Uterus (tissue), 2 donors: ENCODE results near the gene RAB11FIP4.

Experiments used
- POLR2A ChIP-seq, 2 donors: fragments of 450-650 bp; IDR thresholded peaks; one replicate each; pipeline ENCODE4 v1.6.1; 2016; ENCODE audit warnings: antibody characterized with exemption in 2 of 2, mild to moderate bottlenecking in 1 of 2, moderate library complexity in 1 of 2
- TF ChIP-seq, protein P1 (sequence below), 4 experiments: fragments of 200-600 bp in 2 of 4; fragments of 450-650 bp in 2 of 4; sonication (generic) in 2 of 4; IDR thresholded peaks; one replicate each; pipeline ENCODE4 v1.5.1; 2016 to 2019; ENCODE audit warnings: antibody characterized with exemption in 4 of 4, mild to moderate bottlenecking in 2 of 4, moderate library complexity in 1 of 4

DNA sequence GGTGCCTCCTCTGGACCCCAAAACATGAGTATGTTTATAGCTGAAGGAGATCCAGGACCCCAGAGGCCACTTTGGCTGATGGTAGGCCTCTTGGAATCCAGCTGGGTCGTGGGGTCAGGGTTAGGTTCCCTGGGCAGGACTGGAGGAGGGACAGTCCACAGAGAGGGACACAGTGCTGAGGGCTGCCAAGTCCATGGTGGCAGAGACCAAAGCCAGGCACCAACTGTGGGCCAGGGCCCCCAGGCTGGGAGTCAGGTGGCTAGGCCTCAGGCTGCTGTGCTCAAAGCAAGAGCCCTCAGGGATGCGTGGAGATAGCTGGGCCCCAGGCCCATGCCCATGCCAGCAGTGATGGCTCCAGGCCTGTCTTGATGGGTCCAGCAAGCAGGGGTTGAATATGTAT lies 44.1 kb downstream of the RAB11FIP4 start:
- TF ChIP-seq, protein P1, sequence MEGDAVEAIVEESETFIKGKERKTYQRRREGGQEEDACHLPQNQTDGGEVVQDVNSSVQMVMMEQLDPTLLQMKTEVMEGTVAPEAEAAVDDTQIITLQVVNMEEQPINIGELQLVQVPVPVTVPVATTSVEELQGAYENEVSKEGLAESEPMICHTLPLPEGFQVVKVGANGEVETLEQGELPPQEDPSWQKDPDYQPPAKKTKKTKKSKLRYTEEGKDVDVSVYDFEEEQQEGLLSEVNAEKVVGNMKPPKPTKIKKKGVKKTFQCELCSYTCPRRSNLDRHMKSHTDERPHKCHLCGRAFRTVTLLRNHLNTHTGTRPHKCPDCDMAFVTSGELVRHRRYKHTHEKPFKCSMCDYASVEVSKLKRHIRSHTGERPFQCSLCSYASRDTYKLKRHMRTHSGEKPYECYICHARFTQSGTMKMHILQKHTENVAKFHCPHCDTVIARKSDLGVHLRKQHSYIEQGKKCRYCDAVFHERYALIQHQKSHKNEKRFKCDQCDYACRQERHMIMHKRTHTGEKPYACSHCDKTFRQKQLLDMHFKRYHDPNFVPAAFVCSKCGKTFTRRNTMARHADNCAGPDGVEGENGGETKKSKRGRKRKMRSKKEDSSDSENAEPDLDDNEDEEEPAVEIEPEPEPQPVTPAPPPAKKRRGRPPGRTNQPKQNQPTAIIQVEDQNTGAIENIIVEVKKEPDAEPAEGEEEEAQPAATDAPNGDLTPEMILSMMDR (IDR thresholded peaks at IDR 0.05): no peak
- no peak for TF ChIP-seq POLR2A (IDR thresholded peaks at IDR 0.05)
